GM23248 (cell line): ENCODE measurements around the gene ZNF579. TPM values are rescaled to one million over a fixed set of nuclear protein-coding genes. Genes with fewer than 3 reads are reported as not detected.

Experiments used
- DNase-seq: peaks from one replicate; pipeline ENCODE4 v3.0.0-alpha.2; 2015
- H2AFZ ChIP-seq: fragments of 200-600 bp; sonication (generic); 2 replicates; pipeline ENCODE4 v1.6.1; 2016; ENCODE audit warnings: antibody characterized with exemption
- H3F3A ChIP-seq: fragments of 200-600 bp; sonication (generic); 2 replicates; pipeline ENCODE4 v1.6.1; 2016; ENCODE audit warnings: mild to moderate bottlenecking, antibody characterized with exemption, mixed run types; ENCODE audit not compliant: insufficient read depth
- H3K27ac ChIP-seq: fragments of 200-600 bp; sonication (generic); 2 replicates; pipeline ENCODE4 v1.5.1; 2016; ENCODE audit warnings: mild to moderate bottlenecking
- H3K27me3 ChIP-seq: fragments of 200-600 bp; sonication (generic); replicated peaks from 2 replicates; pipeline ENCODE4 v1.6.1; 2016; ENCODE audit warnings: mild to moderate bottlenecking; ENCODE audit not compliant: insufficient read depth
- H3K36me3 ChIP-seq: fragments of 200-600 bp; sonication (generic); 2 replicates; pipeline ENCODE4 v1.6.1; 2016; ENCODE audit warnings: low read depth, mild to moderate bottlenecking
- H3K4me1 ChIP-seq: fragments of 200-600 bp; sonication (generic); 2 replicates; pipeline ENCODE4 v1.6.1; 2016; ENCODE audit warnings: mild to moderate bottlenecking; ENCODE audit not compliant: insufficient read depth
- H3K4me2 ChIP-seq: fragments of 200-600 bp; sonication (generic); one replicate; pipeline ENCODE4 v1.6.1; 2016; ENCODE audit warnings: mild to moderate bottlenecking; ENCODE audit not compliant: unreplicated experiment
- H3K4me3 ChIP-seq: fragments of 200-600 bp; sonication (generic); 2 replicates; pipeline ENCODE4 v1.5.1; 2016; ENCODE audit warnings: mild to moderate bottlenecking
- H3K79me2 ChIP-seq: fragments of 200-600 bp; sonication (generic); 2 replicates; pipeline ENCODE4 v1.6.1; 2016; ENCODE audit warnings: mild to moderate bottlenecking; ENCODE audit not compliant: insufficient read depth
- H3K9ac ChIP-seq: fragments of 200-600 bp; sonication (generic); 2 replicates; pipeline ENCODE4 v1.6.1; 2016; ENCODE audit warnings: mild to moderate bottlenecking
- H3K9me2 ChIP-seq: fragments of 200-600 bp; sonication (generic); 2 replicates; pipeline ENCODE4 v1.6.1; 2016; ENCODE audit warnings: mixed run types, mild to moderate bottlenecking, moderate library complexity; ENCODE audit not compliant: insufficient read depth
- H3K9me3 ChIP-seq: fragments of 200-600 bp; sonication (generic); one replicate; pipeline ENCODE4 v1.6.1; 2017; ENCODE audit warnings: low read depth
- H4K20me1 ChIP-seq: fragments of 200-600 bp; sonication (generic); 2 replicates; pipeline ENCODE4 v1.6.0; 2016; ENCODE audit not compliant: insufficient read depth
- EZH2 ChIP-seq: fragments of 200-600 bp; sonication (generic); IDR thresholded peaks from 2 replicates; pipeline ENCODE4 v1.6.1; 2018; ENCODE audit warnings: antibody characterized with exemption, mild to moderate bottlenecking; ENCODE audit not compliant: insufficient read depth, poor library complexity, severe bottlenecking
- EZH2phosphoT487 ChIP-seq: fragments of 200-600 bp; sonication (generic); IDR thresholded peaks from 2 replicates; pipeline ENCODE4 v1.6.1; 2018; ENCODE audit warnings: antibody characterized with exemption, moderate library complexity, mild to moderate bottlenecking, low read depth; ENCODE audit not compliant: insufficient read depth
- WGBS, 2 experiments: methylation state at CpG; one replicate each; pipeline ENCODE4 v1.1.6; 2015 to 2017; ENCODE audit warnings: low lambda C conversion rate in 2 of 2, low coverage in 1 of 2; ENCODE audit errors: missing lambda C conversion rate in 2 of 2; 5-methylcytosine and 5-hydroxymethylcytosine counted together
- in situ Hi-C: fragments of 300-500 bp; cut with MboI; formaldehyde crosslinking; loops from 2 replicates; pipeline ENCODE4 v1.15.0; 2020
- polyA plus RNA-seq: library from polyadenylated mRNA; unstranded; fragments of >200 nt; fragmentation: Nextera tagmentation; extraction: Ambion mirVana; gene quantifications from 2 replicates; pipeline ENCODE4 v1.2.1, GENCODE V29; 2016
- total RNA-seq: library from RNA; depleted of rRNA; stranded (reverse); fragments of >200 nt; shearing (Covaris generic); gene quantifications from 2 replicates; pipeline ENCODE4 v1.2.3, GENCODE V29; 2014

The ZNF579 gene
- total and polyA plus RNA-seq, 2 experiments from 2014 or later = 1.8 to 7.9 TPM

DNA sequence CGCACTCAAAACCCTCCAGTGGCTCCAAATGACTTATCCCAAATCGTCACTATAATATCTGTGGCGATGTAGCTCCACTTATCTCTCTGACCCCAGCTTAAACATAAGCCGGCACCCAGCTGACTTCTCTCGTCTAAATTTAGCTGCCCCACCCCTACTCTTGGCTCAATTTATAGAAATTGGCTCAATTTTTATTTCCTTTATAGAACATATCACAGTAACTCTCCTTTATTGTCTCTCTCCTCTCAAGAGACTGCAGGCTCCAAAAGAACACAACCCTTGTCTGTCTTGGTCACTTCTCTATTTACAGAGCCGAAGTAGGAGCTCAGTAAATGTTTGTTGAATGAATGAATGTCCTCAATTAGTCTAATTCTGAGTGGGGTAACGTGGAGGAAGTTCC, 42.9 kb upstream of the ZNF579 start:
- in situ Hi-C loops = no loop called here
- Histone ChIP-seq H3K9me2 (no peaks in the 10 kb centered on the region), H4K20me1 (no peaks in the 10 kb centered on the region), H3K36me3 (no peaks in the 10 kb centered on the region), H3K79me2 (0 out of 2 replicates have a peak, but pooled peaks cover 8% of the 10 kb centered on the region), H3K4me3 (peak overlapping the region; percentile 80; the same call in 1 of the 2 replicates), H3K4me1 (no peaks in the 10 kb centered on the region), H3F3A (peaks cover 13% of the 10 kb centered on the region; the same call in 1 of the 2 replicates), H3K9ac (no peak overlapping the region), H3K27ac (no peak overlapping the region), H3K9me3 (no peaks in the 10 kb centered on the region), H3K4me2 (peak overlapping the region; percentile 5), H3K27me3 (no peaks in the 10 kb centered on the region), H2AFZ (no peak overlapping the region)
- 69 to 73% methylated on average over 7 of the region's 7 CpGs for WGBS, 2 experiments
- no peak for TF ChIP-seq EZH2
- no peak for TF ChIP-seq EZH2phosphoT487
- no peak for DNase-seq

DNA sequence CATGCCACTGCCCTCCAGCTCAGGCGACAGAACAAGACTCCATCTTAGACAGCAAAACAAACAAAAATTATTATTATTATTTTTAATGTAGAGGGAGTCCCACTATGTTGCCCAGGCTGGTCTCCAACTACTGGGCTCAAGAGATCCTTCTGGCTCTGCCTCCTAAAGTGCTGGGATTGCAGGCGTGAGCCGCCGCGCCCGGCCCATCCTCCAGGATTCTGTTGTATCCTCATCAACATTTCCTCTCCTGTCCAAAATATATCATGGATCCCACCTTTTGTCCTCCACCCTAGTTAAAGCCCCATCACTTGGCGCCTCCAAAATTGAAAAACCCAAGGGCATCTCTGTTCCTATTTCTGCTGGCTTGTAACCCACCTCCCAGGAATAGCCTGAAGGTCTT, 42.5 kb upstream of the ZNF579 start:
- H3F3A ChIP-seq = peaks cover 13% of the 10 kb centered on the region; the same call in 1 of the 2 replicates
- H4K20me1 ChIP-seq = no peaks in the 10 kb centered on the region
- no peaks in the 10 kb centered on the region for H3K9me3 ChIP-seq
- H2AFZ ChIP-seq = no peak overlapping the region
- no peak for TF ChIP-seq EZH2
- no peak for TF ChIP-seq EZH2phosphoT487
- H3K79me2 ChIP-seq = 0 out of 2 replicates have a peak, but pooled peaks cover 8% of the 10 kb centered on the region
- H3K9ac ChIP-seq = no peak overlapping the region
- H3K36me3 ChIP-seq = no peaks in the 10 kb centered on the region
- 97 to 98% methylated on average over 7 of the region's 7 CpGs for WGBS, 2 experiments
- no peak for DNase-seq
- in situ Hi-C loops = no loop called here
- H3K27me3 ChIP-seq = no peaks in the 10 kb centered on the region
- no peaks in the 10 kb centered on the region for H3K9me2 ChIP-seq
- H3K4me2 ChIP-seq = no peak overlapping the region
- no peaks in the 10 kb centered on the region for H3K4me1 ChIP-seq
- H3K4me3 ChIP-seq = no peak overlapping the region
- no peak overlapping the region for H3K27ac ChIP-seq

DNA sequence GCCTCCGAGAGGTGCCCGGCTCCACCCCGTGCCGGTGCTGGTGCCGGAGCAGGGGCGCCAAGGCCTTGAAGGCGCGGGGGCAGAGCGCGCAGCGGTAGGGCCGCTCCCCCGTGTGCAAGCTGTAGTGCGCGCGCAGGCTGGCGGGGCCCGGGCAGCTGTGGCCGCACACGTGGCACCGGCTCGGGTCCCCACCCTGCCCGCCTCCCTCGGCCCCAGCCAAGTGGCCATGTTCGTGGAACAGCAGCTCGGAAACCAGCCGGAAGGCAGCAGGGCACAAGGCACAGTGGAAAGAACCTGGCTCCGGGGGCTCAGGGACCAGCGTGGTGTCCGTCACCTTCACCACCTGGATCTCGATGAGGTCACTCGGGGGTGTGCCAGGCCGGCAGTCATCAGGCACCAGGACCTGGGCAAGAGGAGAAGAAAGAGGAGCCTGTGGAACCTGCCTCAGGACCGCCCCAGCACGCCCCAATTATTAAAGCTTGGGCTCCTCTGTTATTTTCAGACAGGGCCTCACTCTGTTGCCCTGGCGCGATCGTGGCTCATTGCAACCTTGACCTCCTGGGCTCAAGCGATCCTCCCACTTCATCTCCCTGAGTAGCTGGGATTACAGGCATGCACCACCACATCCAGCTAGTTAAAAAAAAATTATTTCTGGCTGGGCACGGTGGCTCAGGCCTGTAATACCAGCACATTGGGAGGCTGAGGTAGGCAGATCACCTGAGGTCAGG, 41.8 kb upstream of the ZNF579 start:
- Histone ChIP-seq H3K9ac (no peak overlapping the region), H3K79me2 (0 out of 2 replicates have a peak, but pooled peaks cover 8% of the 10 kb centered on the region), H3F3A (peaks cover 13% of the 10 kb centered on the region; the same call in 1 of the 2 replicates), H3K27me3 (no peaks in the 10 kb centered on the region), H2AFZ (no peak overlapping the region), H3K27ac (no peak overlapping the region), H3K36me3 (no peaks in the 10 kb centered on the region), H3K4me1 (no peaks in the 10 kb centered on the region), H3K9me3 (no peaks in the 10 kb centered on the region), H3K4me3 (no peak overlapping the region), H3K9me2 (no peaks in the 10 kb centered on the region), H3K4me2 (no peak overlapping the region), H4K20me1 (no peaks in the 10 kb centered on the region)
- TF ChIP-seq EZH2phosphoT487 (no peak), EZH2 (no peak)
- in situ Hi-C loops = no loop called here
- WGBS, 2 experiments = 94 to 95% methylated on average over 34 to 40 of the region's 40 CpGs
- no peak for DNase-seq

- WGBS, 2 experiments = 93 to 97% methylated on average over 29 to 53 of the region's 55 CpGs
- H3K9me2 ChIP-seq = no peaks in the 10 kb centered on the region
- no peaks in the 10 kb centered on the region for H3K36me3 ChIP-seq
- TF ChIP-seq EZH2phosphoT487 (no peak), EZH2 (no peak)
- H3K79me2 ChIP-seq = 0 out of 2 replicates have a peak, but pooled peaks cover 8% of the 10 kb centered on the region
- no peak overlapping the region for H3K4me2 ChIP-seq
- H3K9ac ChIP-seq = no peak overlapping the region
- H3K27ac ChIP-seq = no peak overlapping the region
- no peak overlapping the region for H3K4me3 ChIP-seq
- no peak overlapping the region for H2AFZ ChIP-seq
- H3K4me1 ChIP-seq = no peaks in the 10 kb centered on the region
- H3K9me3 ChIP-seq = no peaks in the 10 kb centered on the region
- no peaks in the 10 kb centered on the region for H3K27me3 ChIP-seq
- in situ Hi-C loops = no loop called here
- peaks cover 13% of the 10 kb centered on the region; the same call in 1 of the 2 replicates for H3F3A ChIP-seq
- H4K20me1 ChIP-seq = no peaks in the 10 kb centered on the region
- DNase-seq = no peak
Observed at GRCh38 chr19:55621673-55622231, 41.1 kb upstream of the ZNF579 start.
